GM10248 (cell line): Measurements from ENCODE around the gene ADA.

Source experiments
- CTCF ChIA-PET: fragments of 300-600 bp; sonication (Branson Sonifier 250); formaldehyde crosslinking; extraction: SDS; loops from one replicate; lab custom pipeline; 2021; ENCODE audit warnings: antibody characterized with exemption; lab: Yijun Ruan, JAX
- POLR2A ChIA-PET: fragments of 350-650 bp; sonication (Branson Sonifier 250); formaldehyde crosslinking; extraction: SDS; loops from one replicate; lab custom pipeline; 2020; ENCODE audit warnings: antibody characterized with exemption; lab: Yijun Ruan, JAX
- DNase-seq: peaks from one replicate; pipeline ENCODE4 v3.0.0; 2012; ENCODE audit errors: extremely low spot score
- CTCF ChIP-seq: IDR thresholded peaks from 2 replicates; pipeline ENCODE4 v1.5.1; 2012; ENCODE audit warnings: mild to moderate bottlenecking, low read depth; ENCODE audit errors: extremely low read depth, missing control alignments, control extremely low read depth

ADA gene

DNA sequence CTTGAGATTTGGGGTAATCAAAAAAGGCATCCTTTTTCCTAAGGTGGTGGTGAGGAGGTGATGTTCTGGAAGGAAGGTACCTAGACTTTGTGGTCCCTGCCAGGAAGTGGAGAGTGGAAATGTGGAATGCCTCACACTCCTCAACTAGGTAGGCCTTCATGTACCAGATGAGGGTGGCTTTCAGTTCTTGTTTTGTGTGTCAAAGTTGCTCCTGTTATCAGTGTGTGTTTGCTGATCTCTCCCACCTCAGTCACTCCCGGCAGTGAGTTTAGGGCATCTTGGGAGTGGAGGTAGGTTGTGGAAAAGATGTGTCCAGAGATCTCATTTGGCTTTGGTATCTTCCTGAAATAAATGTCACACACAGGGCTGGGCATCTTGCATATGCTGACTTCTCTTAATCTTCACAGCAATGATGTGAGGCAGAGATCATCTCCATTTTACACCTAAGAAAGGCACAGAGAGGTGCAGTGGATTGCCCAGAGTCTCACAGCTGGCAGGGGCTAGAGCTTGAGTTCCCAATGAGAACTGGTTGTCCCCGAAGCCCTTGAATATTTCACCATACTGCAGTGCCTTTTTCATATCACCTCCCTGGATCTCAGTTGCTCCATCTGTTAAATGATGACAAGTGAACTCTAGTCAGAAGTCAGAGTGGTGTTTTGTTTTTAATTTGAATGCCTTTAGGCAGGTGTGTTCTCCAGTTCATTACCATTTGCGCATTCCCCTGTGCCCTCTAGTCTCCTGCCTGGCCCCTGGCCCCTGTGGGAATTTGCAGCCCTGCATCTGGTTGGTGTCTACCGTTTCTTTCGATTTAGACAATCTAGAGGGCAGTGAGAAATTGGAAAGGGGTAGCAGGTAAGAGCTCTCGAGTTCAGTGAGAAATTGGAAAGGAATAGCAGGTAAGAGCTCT, 66.2 kb downstream of the ADA start:
- CTCF ChIA-PET: interaction anchor here (1.3 to 4.5 kb wide), 9 partner anchors 9 to 98 kb away, joined by 3 to 20 read pairs (median 13); no protein-coding TSS in a partner anchor
- TF ChIP-seq CTCF: no peak
- no peak for DNase-seq
- POLR2A ChIA-PET: interaction anchor here (0.9 to 1.3 kb wide), 2 partner anchors 9 to 24 kb away, joined by 3 to 4 read pairs; no protein-coding TSS in a partner anchor

- CTCF ChIA-PET: interaction anchor here (1.5 to 2.9 kb wide), 3 partner anchors 8 to 26 kb away, joined by 4 to 17 read pairs (median 9); no protein-coding TSS in a partner anchor
Observed at GRCh38 chr20:44584162-44584561, 67.3 kb downstream of the ADA start.

DNA sequence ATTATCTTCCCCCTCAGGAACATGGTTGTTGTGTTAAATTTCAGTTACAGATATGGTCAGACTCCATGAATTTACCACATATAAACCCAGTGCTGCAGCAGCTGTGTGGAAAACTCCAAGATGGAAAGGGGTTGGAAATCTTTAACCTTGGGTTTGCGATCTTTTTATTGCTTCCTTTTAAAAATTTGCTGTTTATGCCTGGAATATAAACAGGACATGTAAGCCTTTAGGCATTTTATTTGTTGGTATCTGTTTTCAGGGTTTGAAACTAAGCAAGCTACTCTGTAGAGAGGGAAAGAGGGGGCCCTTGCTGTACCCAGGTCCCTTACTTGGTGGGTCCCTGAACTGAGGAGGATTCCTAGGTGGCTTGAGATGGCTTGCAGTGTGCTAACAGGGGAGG, 68.3 kb downstream of the ADA start:
- ChIA-PET POLR2A (no interaction called here), CTCF (interaction anchor here (0.7 to 2.5 kb wide), 6 partner anchors 9 to 27 kb away, joined by 3 to 9 read pairs (median 4); no protein-coding TSS in a partner anchor)
- DNase-seq: no peak
- no peak for TF ChIP-seq CTCF

More at GRCh38 chr20:44584162-44584561, 67.3 kb downstream of the ADA start:
- DNase-seq: no peak
- POLR2A ChIA-PET: no interaction called here
- TF ChIP-seq CTCF: no peak

DNA sequence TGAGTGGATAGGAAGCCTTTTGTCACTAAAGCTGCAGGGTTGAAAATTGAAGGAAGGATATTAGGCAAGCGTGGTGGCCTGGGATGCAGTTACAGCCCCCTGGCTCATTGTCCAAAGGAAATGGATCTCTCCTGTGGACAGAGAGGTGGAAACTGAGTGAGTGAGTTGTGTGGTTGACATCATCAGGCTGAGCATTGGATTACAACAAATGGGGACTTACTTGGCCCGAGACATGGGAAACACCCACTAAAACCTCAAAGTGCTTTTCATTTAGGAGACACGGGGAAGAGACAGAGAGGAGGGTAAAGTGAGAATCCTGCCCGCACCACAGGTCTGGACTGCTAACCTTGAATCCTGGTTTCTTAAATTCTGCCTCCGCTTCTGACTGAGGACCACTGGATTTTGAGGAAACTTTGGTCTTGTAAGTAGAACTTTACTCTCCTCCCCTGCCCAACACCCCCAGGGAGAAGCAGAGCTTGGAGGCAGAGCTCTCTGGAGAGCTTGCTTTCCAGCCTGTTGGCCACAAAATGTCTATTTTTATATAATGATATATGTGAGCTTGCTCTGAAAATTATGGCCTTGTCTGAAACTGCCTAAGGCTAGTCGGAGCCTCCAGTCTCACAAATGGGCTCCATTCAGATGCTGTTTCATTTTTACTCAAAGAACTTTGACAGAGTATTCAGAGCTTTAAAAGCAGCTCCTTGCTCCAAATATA, 69.0 kb downstream of the ADA start, which contains the start of gene PKIG:
PKIG (plus strand) TSS at position 269 of the 715 bp plus-strand sequence. CDS start 31,978 bp downstream, outside the sequence.
- DNase-seq: no peak
- CTCF ChIA-PET: interaction anchor here (1.0 to 2.5 kb wide), 5 partner anchors 8 to 28 kb away, joined by 3 to 9 read pairs (median 4); no protein-coding TSS in a partner anchor
- no peak for TF ChIP-seq CTCF
- POLR2A ChIA-PET: interaction anchor here (0.5 kb wide), 1 partner anchor 20 kb away, joined by 4 read pairs; no protein-coding TSS in a partner anchor

- TF ChIP-seq CTCF: no peak
- DNase-seq: no peak
- ChIA-PET CTCF (interaction anchor here (1.0 to 2.8 kb wide), 4 partner anchors 13 to 62 kb away, joined by 3 to 13 read pairs (median 6); no protein-coding TSS in a partner anchor), POLR2A (no interaction called here)
Observed at GRCh38 chr20:44581515-44581914, 70.0 kb downstream of the ADA start.
